HCT116 (cell line): ENCODE measurements around the gene ARHGEF9. TPM values are rescaled to one million over a fixed set of nuclear protein-coding genes. Genes with fewer than 3 reads are reported as not detected.

Experiments used
- ATAC-seq: fragments of 200-7000 bp; cut with Tn5 transposase; 2 replicates; pipeline ENCODE4 v1.9.1; 2020; ENCODE audit warnings: mild to moderate bottlenecking, moderate library complexity
- BruUV-seq: library from RNA; stranded (reverse); fragments of 400-500 nt; replicated peaks from 2 replicates; lab custom pipeline; 2021; lab: Mats Ljungman, UMichigan
- CTCF ChIA-PET: fragments of 300-600 bp; sonication (Branson Sonifier 250); formaldehyde crosslinking; loops from one replicate; lab custom pipeline; 2021; ENCODE audit warnings: antibody characterized with exemption; lab: Charles Lee
- POLR2A ChIA-PET: fragments of 300-600, 350-600 bp; sonication (Branson Sonifier 250); formaldehyde crosslinking; loops from one replicate; lab custom pipeline; 2021; ENCODE audit warnings: antibody characterized with exemption; lab: Charles Lee
- RAD21 ChIA-PET, 2 experiments: fragments of 300-600 bp; sonication (Branson Sonifier 250); formaldehyde crosslinking; loops; one replicate each; lab custom pipeline; 2023; ENCODE audit warnings: low total read pairs in 2 of 2; ENCODE audit not compliant: uncharacterized antibody in 2 of 2, unreplicated experiment in 2 of 2, low non-redundant PET in 1 of 2; lab: Charles Lee
- DNase-seq: peaks from one replicate; pipeline ENCODE4 v3.0.0-alpha.2; 2010; ENCODE audit warnings: low read depth, low spot score
- H2AFZ ChIP-seq: fragments of 200-600 bp; shearing (Covaris generic), sonication (generic); 2 replicates; pipeline ENCODE4 v1.6.1; 2017; ENCODE audit warnings: low read depth, mixed run types, mixed read lengths, antibody characterized with exemption, low read length; ENCODE audit not compliant: poor library complexity, severe bottlenecking
- H3K27ac ChIP-seq: 2 replicates; pipeline ENCODE4 v1.5.1; 2012; ENCODE audit warnings: low read depth, low read length
- H3K27me3 ChIP-seq: fragments of 200-600 bp; sonication (generic); 2 replicates; pipeline ENCODE4 v1.6.1; 2016; ENCODE audit warnings: mixed run types, low read length, mixed read lengths; ENCODE audit not compliant: insufficient read depth
- H3K36me3 ChIP-seq, 2 experiments: fragments of 200-500 bp in 1 of 2; fragments of 200-600 bp in 1 of 2; sonication (Bioruptor generic) in 1 of 2; sonication (generic) in 1 of 2; 2 replicates each; pipeline versions ENCODE4 v1.5.1 to v1.6.1; 2014 to 2016; ENCODE audit warnings: low read length in 2 of 2, inconsistent platforms in 1 of 2, mixed read lengths in 1 of 2, mixed run types in 1 of 2; ENCODE audit not compliant: insufficient read depth in 2 of 2, control insufficient read depth in 1 of 2
- H3K4me1 ChIP-seq, 2 experiments: fragments of 200-600 bp in 1 of 2; sonication (generic) in 1 of 2; 2 replicates each; pipeline versions ENCODE4 v1.5.1 to v1.6.1; 2012 to 2017; ENCODE audit warnings: low read length in 2 of 2, inconsistent platforms in 1 of 2, mild to moderate bottlenecking in 1 of 2, mixed read lengths in 1 of 2, mixed run types in 1 of 2, moderate library complexity in 1 of 2; ENCODE audit not compliant: insufficient read depth in 2 of 2, control insufficient read depth in 1 of 2
- H3K4me2 ChIP-seq: fragments of 200-600 bp; sonication (generic); 2 replicates; pipeline ENCODE4 v1.6.1; 2017; ENCODE audit warnings: mixed run types, low read length, mixed read lengths
- H3K4me3 ChIP-seq, 2 experiments: fragments of 200-600 bp in 1 of 2; sonication (generic) in 1 of 2; replicated peaks in 1 of 2; 2 replicates each; pipeline ENCODE4 v1.5.1; 2011 to 2016; ENCODE audit warnings: low read length in 2 of 2, control low read depth in 1 of 2, low read depth in 1 of 2, mild to moderate bottlenecking in 1 of 2, mixed read lengths in 1 of 2, mixed run types in 1 of 2
- H3K79me2 ChIP-seq: fragments of 200-600 bp; sonication (generic); 2 replicates; pipeline ENCODE4 v1.6.1; 2017; ENCODE audit warnings: mild to moderate bottlenecking, mixed run types, low read length, moderate library complexity, mixed read lengths; ENCODE audit not compliant: insufficient read depth
- H3K9ac ChIP-seq: fragments of 200-600 bp; sonication (generic); 2 replicates; pipeline ENCODE4 v1.6.1; 2016; ENCODE audit warnings: low read length, mixed read lengths
- H3K9me2 ChIP-seq: fragments of 200-600 bp; sonication (generic), shearing (Covaris generic); 2 replicates; pipeline ENCODE4 v1.6.1; 2017; ENCODE audit warnings: mixed run types, mild to moderate bottlenecking, moderate library complexity; ENCODE audit not compliant: insufficient read depth
- H3K9me3 ChIP-seq, 2 experiments: fragments of 200-500 bp in 1 of 2; fragments of 200-600 bp in 1 of 2; sonication (Bioruptor generic) in 1 of 2; sonication (generic) in 1 of 2; 2 replicates each; pipeline ENCODE4 v1.6.1; 2014 to 2017; ENCODE audit warnings: low read length in 2 of 2, mixed read lengths in 2 of 2, inconsistent platforms in 1 of 2, low read depth in 1 of 2, mild to moderate bottlenecking in 1 of 2, mixed run types in 1 of 2, moderate library complexity in 1 of 2; ENCODE audit not compliant: control insufficient read depth in 1 of 2, insufficient read depth in 1 of 2
- H4K20me1 ChIP-seq: fragments of 200-600 bp; sonication (generic), shearing (Covaris generic); 2 replicates; pipeline ENCODE4 v1.6.1; 2017; ENCODE audit warnings: mixed run types, mild to moderate bottlenecking, moderate library complexity; ENCODE audit not compliant: insufficient read depth
- CBX3 ChIP-seq: IDR thresholded peaks from 2 replicates; pipeline ENCODE4 v1.6.1; 2012; ENCODE audit warnings: low read depth
- CEBPB ChIP-seq: IDR thresholded peaks from 2 replicates; pipeline ENCODE4 v1.6.1; 2012; ENCODE audit warnings: low read depth
- EGR1 ChIP-seq: IDR thresholded peaks from 2 replicates; pipeline ENCODE4 v1.6.1; 2012; ENCODE audit warnings: low read depth
- ELF1 ChIP-seq: IDR thresholded peaks from 2 replicates; pipeline ENCODE4 v1.6.1; 2012; ENCODE audit warnings: low read depth, borderline replicate concordance
- FOSL1 ChIP-seq: IDR thresholded peaks from 2 replicates; pipeline ENCODE4 v1.6.1; 2012; ENCODE audit warnings: low read depth
- JUND ChIP-seq: IDR thresholded peaks from 2 replicates; pipeline ENCODE4 v1.6.1; 2012
- POLR2A ChIP-seq: IDR thresholded peaks from 2 replicates; pipeline ENCODE4 v1.7.0; 2011; ENCODE audit warnings: borderline replicate concordance; ENCODE audit not compliant: insufficient read depth, insufficient read length; ENCODE audit errors: extremely low read depth
- RAD21 ChIP-seq: IDR thresholded peaks from 2 replicates; pipeline ENCODE4 v1.6.1; 2012; ENCODE audit warnings: low read depth, mild to moderate bottlenecking
- REST ChIP-seq: IDR thresholded peaks from 2 replicates; pipeline ENCODE4 v1.6.1; 2012; ENCODE audit warnings: low read depth
- SIN3A ChIP-seq: IDR thresholded peaks from 2 replicates; pipeline ENCODE4 v1.6.1; 2012; ENCODE audit warnings: low read depth
- SP1 ChIP-seq: IDR thresholded peaks from 2 replicates; pipeline ENCODE4 v1.6.1; 2012; ENCODE audit warnings: low read depth
- SRF ChIP-seq: IDR thresholded peaks from 2 replicates; pipeline ENCODE4 v1.6.1; 2012; ENCODE audit warnings: low read depth
- TCF7L2 ChIP-seq: IDR thresholded peaks from 2 replicates; pipeline ENCODE4 v1.7.0; 2011; ENCODE audit warnings: borderline replicate concordance, inconsistent platforms; ENCODE audit not compliant: insufficient read depth, insufficient read length; ENCODE audit errors: extremely low read depth
- ZBTB33 ChIP-seq: IDR thresholded peaks from 2 replicates; pipeline ENCODE4 v1.6.1; 2011; ENCODE audit warnings: mild to moderate bottlenecking, low read length, moderate library complexity; ENCODE audit not compliant: insufficient replicate concordance; ENCODE audit errors: extremely low read depth
- ZFX ChIP-seq: fragments of 450-650 bp; IDR thresholded peaks from 2 replicates; pipeline ENCODE4 v1.6.1; 2017
- ZNF274 ChIP-seq: fragments of 200-500 bp; sonication (Bioruptor generic); IDR thresholded peaks from 2 replicates; pipeline ENCODE4 v1.6.1; 2014; ENCODE audit warnings: mild to moderate bottlenecking, low read depth, low read length, inconsistent platforms
- intact Hi-C: fragments of 100-400 bp; cut with micrococcal nuclease; formaldehyde crosslinking; loops from 2 replicates; pipeline ENCODE4 v1.10.0; 2022
- total RNA-seq: library from RNA; stranded (reverse); gene quantifications from one replicate; pipeline ENCODE4 v1.2.1, GENCODE V29; 2021; ENCODE audit not compliant: unreplicated experiment

The ARHGEF9 gene
- total RNA-seq, 1 experiment from 2014 or later = 15.0 TPM

GRCh38 chrX:63661676-63662075 is 123.3 kb downstream of the ARHGEF9 start:
- Histone ChIP-seq H3K4me3 (no peak overlapping the region), H3K9me3 (no peaks in the 10 kb centered on the region), H3K27ac (no peak overlapping the region), H3K9me2 (no peaks in the 10 kb centered on the region), H3K79me2 (no peaks in the 10 kb centered on the region), H3K27me3 (no peaks in the 10 kb centered on the region), H2AFZ (no peak overlapping the region), H3K4me1 (peaks cover 0 to 11% of the 10 kb centered on the region in 2 experiments; a peak in 2 of 4 replicates), H3K9ac (no peak overlapping the region), H3K36me3 (no peaks in the 10 kb centered on the region), H4K20me1 (no peaks in the 10 kb centered on the region), H3K4me2 (no peak overlapping the region)
- ChIA-PET RAD21 (no interaction called here), CTCF (no interaction called here), POLR2A (no interaction called here)
- TF ChIP-seq ZNF274 (no peak), CBX3 (no peak), ZBTB33 (no peak), TCF7L2 (no peak), SIN3A (no peak), SRF (no peak), POLR2A (no peak), ELF1 (no peak), CEBPB (no peak), JUND (no peak), EGR1 (no peak), SP1 (no peak), RAD21 (no peak), ZFX (no peak), REST (no peak), FOSL1 (no peak)
- no TSS peak for BruUV-seq
- ATAC-seq = no peak
- intact Hi-C loops = no loop called here
- DNase-seq = no peak
